ENCODE measurements around the gene UBE2L3.
"Not testable (repeated sequence)": the region's sequence is repeated elsewhere in the genome, so short reads cannot be mapped to it uniquely, and the experiment has no call there.

Gene UBE2L3

GRCh38 chr22:21573750-21574494, 6.4 kb downstream of the UBE2L3 start:
- H3K4me1 ChIP-seq (ENCODE audit: control insufficient read depth, insufficient read depth, low read length), result peaks cover 16% of the 10 kb centered on the region
- H3K9me3 ChIP-seq (ENCODE audit: control insufficient read depth, insufficient read depth, low read length), result no peaks in the 10 kb centered on the region
- no peak overlapping the region for H3K9ac ChIP-seq (ENCODE audit: low read depth, low read length)
- no peaks in the 10 kb centered on the region for H3K27me3 ChIP-seq (ENCODE audit: control insufficient read depth, insufficient read depth, low read length)
- H3K36me3 ChIP-seq (ENCODE audit: control insufficient read depth, insufficient read depth, low read length), result no peaks in the 10 kb centered on the region
- no peak overlapping the region for H3K4me3 ChIP-seq (ENCODE audit: low read depth, low read length)
- H3K27ac ChIP-seq (ENCODE audit: low read depth, low read length), result no peak overlapping the region

- Histone ChIP-seq H3K27ac (ENCODE audit: low read depth, low read length) (no peak overlapping the region), H3K9ac (ENCODE audit: low read depth, low read length) (no peak overlapping the region), H3K4me1 (ENCODE audit: control insufficient read depth, insufficient read depth, low read length) (no peaks in the 10 kb centered on the region), H3K36me3 (ENCODE audit: control insufficient read depth, insufficient read depth, low read length) (0 out of 2 replicates have a peak, but pooled peaks cover 6% of the 10 kb centered on the region), H3K9me3 (ENCODE audit: control insufficient read depth, insufficient read depth, low read length) (no peaks in the 10 kb centered on the region), H3K27me3 (ENCODE audit: control insufficient read depth, insufficient read depth, low read length) (no peaks in the 10 kb centered on the region), H3K4me3 (ENCODE audit: low read depth, low read length) (no peak overlapping the region)
Observed at GRCh38 chr22:21579474-21579851, 11.9 kb downstream of the UBE2L3 start.

GRCh38 chr22:21580623-21581007, 13.1 kb downstream of the UBE2L3 start:
- H3K9ac ChIP-seq (ENCODE audit: low read depth, low read length); H3K27me3 ChIP-seq (ENCODE audit: control insufficient read depth, insufficient read depth, low read length); H3K9me3 ChIP-seq (ENCODE audit: control insufficient read depth, insufficient read depth, low read length); H3K4me1 ChIP-seq (ENCODE audit: control insufficient read depth, insufficient read depth, low read length); H3K4me3 ChIP-seq (ENCODE audit: low read depth, low read length); H3K27ac ChIP-seq (ENCODE audit: low read depth, low read length); H3K36me3 ChIP-seq (ENCODE audit: control insufficient read depth, insufficient read depth, low read length): not testable (repeated sequence)

- not testable (repeated sequence) for H3K27ac ChIP-seq (ENCODE audit: low read depth, low read length); H3K9ac ChIP-seq (ENCODE audit: low read depth, low read length); H3K4me3 ChIP-seq (ENCODE audit: low read depth, low read length); H3K4me1 ChIP-seq (ENCODE audit: control insufficient read depth, insufficient read depth, low read length); H3K27me3 ChIP-seq (ENCODE audit: control insufficient read depth, insufficient read depth, low read length); H3K36me3 ChIP-seq (ENCODE audit: control insufficient read depth, insufficient read depth, low read length); H3K9me3 ChIP-seq (ENCODE audit: control insufficient read depth, insufficient read depth, low read length)
Observed at GRCh38 chr22:21581009-21581713, 13.6 kb downstream of the UBE2L3 start.

- H3K36me3 ChIP-seq (ENCODE audit: control insufficient read depth, insufficient read depth, low read length), result 0 out of 2 replicates have a peak, but pooled peaks cover 6% of the 10 kb centered on the region
- H3K27ac ChIP-seq (ENCODE audit: low read depth, low read length), result no peak overlapping the region
- no peaks in the 10 kb centered on the region for H3K4me1 ChIP-seq (ENCODE audit: control insufficient read depth, insufficient read depth, low read length)
- H3K4me3 ChIP-seq (ENCODE audit: low read depth, low read length), result no peak overlapping the region
- no peaks in the 10 kb centered on the region for H3K9me3 ChIP-seq (ENCODE audit: control insufficient read depth, insufficient read depth, low read length)
- H3K27me3 ChIP-seq (ENCODE audit: control insufficient read depth, insufficient read depth, low read length), result no peaks in the 10 kb centered on the region
- no peak overlapping the region for H3K9ac ChIP-seq (ENCODE audit: low read depth, low read length)
Observed at GRCh38 chr22:21582801-21583740, 15.6 kb downstream of the UBE2L3 start.

- Histone ChIP-seq H3K36me3 (ENCODE audit: control insufficient read depth, insufficient read depth, low read length) (0 out of 2 replicates have a peak, but pooled peaks cover 6% of the 10 kb centered on the region), H3K4me1 (ENCODE audit: control insufficient read depth, insufficient read depth, low read length) (no peaks in the 10 kb centered on the region), H3K27me3 (ENCODE audit: control insufficient read depth, insufficient read depth, low read length) (no peaks in the 10 kb centered on the region), H3K4me3 (ENCODE audit: low read depth, low read length) (no peak overlapping the region), H3K9ac (ENCODE audit: low read depth, low read length) (no peak overlapping the region), H3K27ac (ENCODE audit: low read depth, low read length) (no peak overlapping the region), H3K9me3 (ENCODE audit: control insufficient read depth, insufficient read depth, low read length) (no peaks in the 10 kb centered on the region)
Observed at GRCh38 chr22:21585389-21585788, 17.9 kb downstream of the UBE2L3 start.

- Histone ChIP-seq H3K36me3 (ENCODE audit: control insufficient read depth, insufficient read depth, low read length) (peaks cover 14% of the 10 kb centered on the region), H3K9me3 (ENCODE audit: control insufficient read depth, insufficient read depth, low read length) (no peaks in the 10 kb centered on the region), H3K4me1 (ENCODE audit: control insufficient read depth, insufficient read depth, low read length) (no peaks in the 10 kb centered on the region)
Observed at GRCh38 chr22:21587803-21588611, 20.5 kb downstream of the UBE2L3 start.

GRCh38 chr22:21589396-21589795, 21.9 kb downstream of the UBE2L3 start:
- no peak overlapping the region for H3K27ac ChIP-seq (ENCODE audit: low read depth, low read length)
- H3K27me3 ChIP-seq (ENCODE audit: control insufficient read depth, insufficient read depth, low read length), result no peaks in the 10 kb centered on the region
- peaks cover 21% of the 10 kb centered on the region for H3K36me3 ChIP-seq (ENCODE audit: control insufficient read depth, insufficient read depth, low read length)
- no peaks in the 10 kb centered on the region for H3K4me1 ChIP-seq (ENCODE audit: control insufficient read depth, insufficient read depth, low read length)
- H3K9me3 ChIP-seq (ENCODE audit: control insufficient read depth, insufficient read depth, low read length), result no peaks in the 10 kb centered on the region
- H3K9ac ChIP-seq (ENCODE audit: low read depth, low read length), result no peak overlapping the region
- no peak overlapping the region for H3K4me3 ChIP-seq (ENCODE audit: low read depth, low read length)

More at GRCh38 chr22:21587803-21588611, 20.5 kb downstream of the UBE2L3 start:
- H3K27me3 ChIP-seq (ENCODE audit: control insufficient read depth, insufficient read depth, low read length), result no peaks in the 10 kb centered on the region
- no peak overlapping the region for H3K9ac ChIP-seq (ENCODE audit: low read depth, low read length)
- H3K27ac ChIP-seq (ENCODE audit: low read depth, low read length), result no peak overlapping the region
- H3K4me3 ChIP-seq (ENCODE audit: low read depth, low read length), result no peak overlapping the region

- peaks cover 37% of the 10 kb centered on the region for H3K36me3 ChIP-seq (ENCODE audit: control insufficient read depth, insufficient read depth, low read length)
- no peaks in the 10 kb centered on the region for H3K27me3 ChIP-seq (ENCODE audit: control insufficient read depth, insufficient read depth, low read length)
- H3K4me1 ChIP-seq (ENCODE audit: control insufficient read depth, insufficient read depth, low read length), result no peaks in the 10 kb centered on the region
- no peaks in the 10 kb centered on the region for H3K9me3 ChIP-seq (ENCODE audit: control insufficient read depth, insufficient read depth, low read length)
- H3K4me3 ChIP-seq (ENCODE audit: low read depth, low read length), result no peak overlapping the region
- no peak overlapping the region for H3K9ac ChIP-seq (ENCODE audit: low read depth, low read length)
- no peak overlapping the region for H3K27ac ChIP-seq (ENCODE audit: low read depth, low read length)
Observed at GRCh38 chr22:21590809-21591641, 23.5 kb downstream of the UBE2L3 start.

- H3K27me3 ChIP-seq (ENCODE audit: control insufficient read depth, insufficient read depth, low read length), result no peaks in the 10 kb centered on the region
- no peak overlapping the region for H3K4me3 ChIP-seq (ENCODE audit: low read depth, low read length)
- no peak overlapping the region for H3K27ac ChIP-seq (ENCODE audit: low read depth, low read length)
- no peaks in the 10 kb centered on the region for H3K9me3 ChIP-seq (ENCODE audit: control insufficient read depth, insufficient read depth, low read length)
- peaks cover 42% of the 10 kb centered on the region for H3K36me3 ChIP-seq (ENCODE audit: control insufficient read depth, insufficient read depth, low read length)
- no peak overlapping the region for H3K9ac ChIP-seq (ENCODE audit: low read depth, low read length)
- H3K4me1 ChIP-seq (ENCODE audit: control insufficient read depth, insufficient read depth, low read length), result no peaks in the 10 kb centered on the region
Observed at GRCh38 chr22:21591695-21592094, 24.2 kb downstream of the UBE2L3 start.
